ENCODE data around the gene TLCD3A. TPM values are rescaled to one million over a fixed set of nuclear protein-coding genes. Genes with fewer than 3 reads are reported as not detected.
A peak's percentile ranks its signal among the peaks of the same experiment; 100 is the strongest.
"Not testable (repeated sequence)": the region's sequence is repeated elsewhere in the genome, so short reads cannot be mapped to it uniquely, and the experiment has no call there.

Gene TLCD3A
- total RNA-seq, 1 donor from 2014 or later, result 9.4 TPM

GRCh38 chr17:751269-752001, 19.0 kb downstream of the TLCD3A start:
- TF ChIP-seq CTCF (IDR thresholded peaks at IDR 0.05; ENCODE audit: partially characterized antibody, unreplicated experiment), result no peak
- Mint-ChIP-seq H3K27ac (ENCODE audit: unreplicated experiment) (peak overlapping the region; percentile 68), H3K27me3 (ENCODE audit: unreplicated experiment) (peaks cover 15% of the 10 kb centered on the region), H3K36me3 (ENCODE audit: unreplicated experiment) (peaks cover 13% of the 10 kb centered on the region), H3K4me1 (ENCODE audit: low read depth, unreplicated experiment) (peaks cover 15% of the 10 kb centered on the region), H3K9me3 (ENCODE audit: unreplicated experiment) (peaks cover 21% of the 10 kb centered on the region), H3K4me3 (ENCODE audit: unreplicated experiment) (peak overlapping the region; percentile 95)
- DNase-seq, result no peak

DNA sequence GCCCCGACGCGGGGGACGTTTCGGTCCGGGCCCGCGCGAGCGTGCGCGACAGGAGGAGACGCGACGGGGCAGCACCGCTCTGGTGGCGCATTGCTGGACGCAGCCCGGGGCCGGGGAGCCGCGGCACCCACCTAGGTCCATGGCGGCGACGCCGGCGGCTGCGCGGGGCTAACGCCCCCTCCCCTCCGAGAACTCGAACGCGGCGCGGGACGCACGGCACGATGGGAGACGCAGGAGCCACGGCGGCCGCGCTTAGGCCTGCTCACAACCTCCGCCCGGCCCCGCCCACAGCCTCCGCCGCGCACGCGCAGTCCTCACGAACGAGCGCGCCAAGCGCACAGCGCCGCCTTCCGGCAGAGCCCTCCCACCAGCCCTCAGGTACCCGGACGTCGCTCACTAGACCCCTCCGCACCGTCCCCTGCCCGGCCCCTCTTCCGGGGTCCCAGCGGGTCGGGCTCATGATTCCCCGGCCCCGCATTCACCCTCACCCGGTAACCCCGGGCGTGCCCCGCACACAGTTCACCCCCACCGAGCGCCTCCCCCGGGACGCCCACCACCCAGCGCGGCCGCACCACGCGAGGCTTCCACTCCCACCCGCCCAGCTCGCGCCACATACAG, 19.7 kb downstream of the TLCD3A start, which contains the start of gene GEMIN4:
Gene GEMIN4 (minus strand): TSS at position 263 of the 618 bp plus-strand sequence. CDS start 122 bp downstream, at position 141.
- Mint-ChIP-seq H3K27me3 (ENCODE audit: unreplicated experiment) (peaks cover 15% of the 10 kb centered on the region), H3K4me1 (ENCODE audit: low read depth, unreplicated experiment) (peaks cover 15% of the 10 kb centered on the region), H3K4me3 (ENCODE audit: unreplicated experiment) (peak within 1 kb of the TSS; percentile 95), H3K27ac (ENCODE audit: unreplicated experiment) (peak within 1 kb of the TSS; percentile 90), H3K9me3 (ENCODE audit: unreplicated experiment) (peaks cover 21% of the 10 kb centered on the region), H3K36me3 (ENCODE audit: unreplicated experiment) (peaks cover 13% of the 10 kb centered on the region)
- TF ChIP-seq CTCF (IDR thresholded peaks at IDR 0.05; ENCODE audit: partially characterized antibody, unreplicated experiment), result peak; percentile 91
- DNase-seq, result peak; percentile 97

- no peak for TF ChIP-seq CTCF (IDR thresholded peaks at IDR 0.05; ENCODE audit: partially characterized antibody, unreplicated experiment)
- DNase-seq, result peak; percentile 19
- H3K36me3 Mint-ChIP-seq (ENCODE audit: unreplicated experiment), result peaks cover 12% of the 10 kb centered on the region
- peak overlapping the region; percentile 90 for H3K27ac Mint-ChIP-seq (ENCODE audit: unreplicated experiment)
- H3K4me3 Mint-ChIP-seq (ENCODE audit: unreplicated experiment), result peak overlapping the region; percentile 94
- H3K4me1 Mint-ChIP-seq (ENCODE audit: low read depth, unreplicated experiment), result peaks cover 15% of the 10 kb centered on the region
- peaks cover 21% of the 10 kb centered on the region for H3K9me3 Mint-ChIP-seq (ENCODE audit: unreplicated experiment)
- peaks cover 15% of the 10 kb centered on the region for H3K27me3 Mint-ChIP-seq (ENCODE audit: unreplicated experiment)
Measured at GRCh38 chr17:752620-753219, 20.3 kb downstream of the TLCD3A start.

DNA sequence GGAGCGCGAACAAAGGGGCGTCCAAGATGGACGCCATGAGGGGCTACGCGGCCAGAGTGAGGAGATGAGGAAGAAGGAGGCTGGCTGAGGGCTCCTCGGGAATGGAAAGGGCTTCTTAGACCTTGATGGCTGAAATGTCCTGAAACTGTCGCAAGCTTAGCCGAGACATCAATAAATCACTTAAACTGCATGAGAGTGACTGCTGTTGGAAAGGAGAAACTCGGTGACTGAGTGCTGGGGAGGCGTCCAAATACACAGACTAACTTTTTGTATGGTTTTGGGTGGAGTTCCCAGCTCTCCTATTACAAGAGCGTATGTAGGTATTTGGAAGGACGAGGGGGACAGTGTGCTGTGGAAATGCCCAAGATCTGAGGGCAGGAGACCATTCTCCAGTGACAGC, 21.0 kb downstream of the TLCD3A start:
- Mint-ChIP-seq H3K27me3 (ENCODE audit: unreplicated experiment) (peaks cover 15% of the 10 kb centered on the region), H3K9me3 (ENCODE audit: unreplicated experiment) (peaks cover 15% of the 10 kb centered on the region), H3K4me1 (ENCODE audit: low read depth, unreplicated experiment) (peaks cover 15% of the 10 kb centered on the region), H3K4me3 (ENCODE audit: unreplicated experiment) (peak overlapping the region; percentile 68), H3K27ac (ENCODE audit: unreplicated experiment) (peak overlapping the region; percentile 72), H3K36me3 (ENCODE audit: unreplicated experiment) (peaks cover 5% of the 10 kb centered on the region)
- DNase-seq, result no peak
- no peak for TF ChIP-seq CTCF (IDR thresholded peaks at IDR 0.05; ENCODE audit: partially characterized antibody, unreplicated experiment)

DNA sequence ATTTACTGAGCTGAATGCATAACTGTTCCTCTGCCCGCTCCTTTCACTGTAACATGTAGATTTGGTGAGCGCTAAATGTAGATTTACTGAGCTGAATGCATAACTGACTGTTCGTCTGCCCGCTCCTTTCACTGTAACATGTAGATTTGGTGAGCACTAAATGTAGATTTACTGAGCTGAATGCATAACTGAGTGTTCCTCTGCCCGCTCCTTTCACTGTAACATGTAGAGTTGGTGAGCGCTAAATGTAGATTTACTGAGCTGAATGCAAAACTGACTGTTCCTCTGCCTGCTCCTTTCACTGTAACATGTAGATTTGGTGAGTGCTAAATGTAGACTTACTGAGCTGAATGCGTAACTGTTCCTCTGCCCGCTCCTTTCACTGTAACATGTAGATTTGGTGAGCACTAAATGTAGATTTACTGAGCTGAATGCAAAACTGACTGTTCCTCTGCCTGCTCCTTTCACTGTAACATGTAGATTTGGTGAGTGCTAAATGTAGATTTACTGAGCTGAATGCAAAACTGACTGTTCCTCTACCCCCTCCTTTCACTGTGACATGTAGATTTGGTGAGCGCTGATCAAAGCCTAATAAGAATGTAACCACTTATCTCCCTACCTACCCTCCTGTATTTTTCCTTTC, 23.0 kb downstream of the TLCD3A start:
- H3K4me3 Mint-ChIP-seq (ENCODE audit: unreplicated experiment); DNase-seq; H3K27ac Mint-ChIP-seq (ENCODE audit: unreplicated experiment); H3K9me3 Mint-ChIP-seq (ENCODE audit: unreplicated experiment); H3K36me3 Mint-ChIP-seq (ENCODE audit: unreplicated experiment): not testable (repeated sequence)
- peaks cover 15% of the 10 kb centered on the region for H3K27me3 Mint-ChIP-seq (ENCODE audit: unreplicated experiment)
- H3K4me1 Mint-ChIP-seq (ENCODE audit: low read depth, unreplicated experiment), result peaks cover 13% of the 10 kb centered on the region

DNA sequence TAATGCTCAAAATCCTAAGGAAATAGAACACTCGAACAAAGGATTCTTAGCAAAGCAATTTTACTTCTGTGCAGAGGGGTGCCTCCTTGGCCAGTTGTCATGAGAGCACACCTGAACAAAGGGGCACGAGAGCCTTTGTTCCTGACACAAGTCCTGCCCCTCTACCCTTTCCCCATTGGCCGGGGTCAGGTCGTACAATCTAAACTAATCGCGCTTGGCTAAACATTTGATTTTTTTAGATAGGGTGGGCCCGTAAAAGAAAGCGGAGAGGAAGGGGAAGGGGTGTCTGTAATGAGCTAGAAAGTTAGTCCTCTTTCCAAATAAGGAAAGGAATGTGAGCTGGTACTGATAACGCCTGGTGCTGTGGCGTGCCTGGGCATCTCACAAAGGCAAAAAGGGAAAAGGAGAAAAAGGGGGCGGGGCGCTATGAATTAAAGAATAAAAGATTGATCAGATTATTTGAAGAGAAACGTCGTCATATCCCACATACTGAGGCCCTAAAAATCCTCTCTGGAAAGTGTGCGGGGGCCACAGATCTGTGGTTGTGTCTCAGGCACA, 23.7 kb downstream of the TLCD3A start:
- not testable (repeated sequence) for H3K4me3 Mint-ChIP-seq (ENCODE audit: unreplicated experiment); H3K9me3 Mint-ChIP-seq (ENCODE audit: unreplicated experiment); H3K36me3 Mint-ChIP-seq (ENCODE audit: unreplicated experiment); DNase-seq; H3K27ac Mint-ChIP-seq (ENCODE audit: unreplicated experiment)
- H3K27me3 Mint-ChIP-seq (ENCODE audit: unreplicated experiment), result peaks cover 12% of the 10 kb centered on the region
- H3K4me1 Mint-ChIP-seq (ENCODE audit: low read depth, unreplicated experiment), result peaks cover 10% of the 10 kb centered on the region
